Activated CD4-positive, alpha-beta memory T cell treated with anti-CD3 and anti-CD28 coated beads for 36 hours (primary cell): ENCODE data around the gene POLR2E. TPM values are rescaled to one million over a fixed set of nuclear protein-coding genes. Genes with fewer than 3 reads are reported as not detected.
"Not testable (repeated sequence)": the region's sequence is repeated elsewhere in the genome, so short reads cannot be mapped to it uniquely, and the experiment has no call there.

Experiments
- CTCF ChIA-PET: fragments of 350-600 bp; sonication (Branson Sonifier 250); formaldehyde crosslinking; loops from one replicate; lab custom pipeline; 2021; ENCODE audit warnings: antibody characterized with exemption, inconsistent platforms; lab: Charles Lee
- POLR2A ChIA-PET: fragments of 350-600 bp; sonication (Branson Sonifier 250); formaldehyde crosslinking; loops from one replicate; lab custom pipeline; 2021; ENCODE audit warnings: antibody characterized with exemption; lab: Charles Lee
- DNase-seq: peaks from one replicate; pipeline ENCODE4 v3.0.0-alpha.2; 2020
- H3K27ac Mint-ChIP-seq: one replicate; pipeline ENCODE4 v1.8.0; 2021; ENCODE audit warnings: mixed read lengths
- H3K27me3 Mint-ChIP-seq: one replicate; pipeline ENCODE4 v1.8.0; 2021; ENCODE audit warnings: mixed read lengths
- H3K36me3 Mint-ChIP-seq: one replicate; pipeline ENCODE4 v1.8.0; 2021; ENCODE audit warnings: mixed read lengths
- H3K4me1 Mint-ChIP-seq: one replicate; pipeline ENCODE4 v1.8.0; 2021; ENCODE audit warnings: low read depth, mixed read lengths
- H3K4me3 Mint-ChIP-seq: one replicate; pipeline ENCODE4 v1.8.0; 2021; ENCODE audit warnings: mild to moderate bottlenecking, mixed read lengths
- H3K9me3 Mint-ChIP-seq: one replicate; pipeline ENCODE4 v1.8.0; 2021; ENCODE audit warnings: mixed read lengths
- intact Hi-C: fragments of 100-400 bp; cut with micrococcal nuclease; formaldehyde crosslinking; loops from one replicate; pipeline ENCODE4 v1.15.1; 2023
- total RNA-seq, 2 experiments: library from RNA; stranded (reverse); gene quantifications; one replicate each; pipeline ENCODE4 v1.2.3, GENCODE V29; 2021

POLR2E gene
- total RNA-seq, 2 experiments from 2014 or later: 204 to 207 TPM

DNA sequence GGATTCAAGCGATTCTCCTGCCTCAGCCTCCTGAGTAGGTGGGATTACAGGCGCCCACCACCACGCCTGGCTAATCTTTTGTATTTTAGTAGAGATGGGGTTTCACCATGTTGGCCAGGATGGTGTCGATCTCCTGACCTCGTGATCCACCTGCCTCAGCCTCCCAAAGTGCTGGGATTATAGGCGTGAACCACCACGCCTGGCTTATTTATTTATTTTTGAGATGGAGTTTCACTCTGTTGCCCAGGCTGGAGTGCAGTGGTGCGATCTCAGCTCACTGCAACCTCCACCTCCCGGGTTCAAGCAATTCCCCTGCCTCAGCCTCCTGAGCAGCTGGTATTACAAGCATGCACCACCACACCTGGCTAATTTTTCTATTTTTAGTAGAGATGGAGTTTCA is 19.6 kb upstream of the POLR2E start:
- intact Hi-C loops, H3K27me3 Mint-ChIP-seq, POLR2A ChIA-PET, H3K27ac Mint-ChIP-seq, H3K9me3 Mint-ChIP-seq, H3K4me3 Mint-ChIP-seq, H3K4me1 Mint-ChIP-seq, DNase-seq: not testable (repeated sequence)
- H3K36me3 Mint-ChIP-seq: peaks cover 23% of the 10 kb centered on the region
- CTCF ChIA-PET: interaction anchor here (2.0 kb wide), 1 partner anchor 57 kb away, joined by 4 read pairs; no protein-coding TSS in a partner anchor

DNA sequence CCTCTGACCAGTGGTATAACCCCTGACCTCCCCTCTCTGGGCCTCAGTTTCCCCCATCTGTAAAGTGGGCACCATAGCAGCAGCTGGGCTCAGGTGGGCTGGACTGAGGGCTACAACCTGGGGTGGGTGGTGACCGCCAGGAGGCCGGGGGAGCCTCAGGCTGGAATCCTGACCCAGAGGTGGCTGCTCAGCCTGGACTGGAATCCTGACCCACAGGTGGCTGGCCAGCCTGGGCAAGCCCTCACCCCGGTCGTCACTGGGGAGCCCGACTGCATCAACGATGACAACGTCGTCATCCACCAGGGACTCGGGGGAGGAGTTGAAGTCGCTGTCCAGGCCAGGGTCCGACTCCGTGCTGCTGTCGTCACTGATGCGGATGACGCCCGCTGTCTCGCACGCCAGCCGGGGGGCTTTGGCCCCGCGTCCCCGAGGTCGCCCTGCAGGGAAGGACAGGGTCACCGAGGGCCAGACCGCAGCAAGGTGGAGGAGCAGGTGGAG is 18.9 kb upstream of the POLR2E start:
- H3K27ac Mint-ChIP-seq: no peak overlapping the region
- H3K36me3 Mint-ChIP-seq: peaks cover 23% of the 10 kb centered on the region
- H3K4me1 Mint-ChIP-seq: peaks cover 2% of the 10 kb centered on the region
- no peak for DNase-seq
- ChIA-PET POLR2A (interaction anchor here (1.0 to 2.0 kb wide), 4 partner anchors 17 to 124 kb away, joined by 3 to 7 read pairs (median 3); no protein-coding TSS in a partner anchor), CTCF (interaction anchor here (0.5 to 2.6 kb wide), 25 partner anchors 10 to 160 kb away, joined by 3 to 20 read pairs (median 4); partner anchors contain the start of gene GPX4)
- no peaks in the 10 kb centered on the region for H3K27me3 Mint-ChIP-seq
- intact Hi-C loops: no loop called here
- H3K4me3 Mint-ChIP-seq: no peak overlapping the region
- H3K9me3 Mint-ChIP-seq: no peaks in the 10 kb centered on the region

DNA sequence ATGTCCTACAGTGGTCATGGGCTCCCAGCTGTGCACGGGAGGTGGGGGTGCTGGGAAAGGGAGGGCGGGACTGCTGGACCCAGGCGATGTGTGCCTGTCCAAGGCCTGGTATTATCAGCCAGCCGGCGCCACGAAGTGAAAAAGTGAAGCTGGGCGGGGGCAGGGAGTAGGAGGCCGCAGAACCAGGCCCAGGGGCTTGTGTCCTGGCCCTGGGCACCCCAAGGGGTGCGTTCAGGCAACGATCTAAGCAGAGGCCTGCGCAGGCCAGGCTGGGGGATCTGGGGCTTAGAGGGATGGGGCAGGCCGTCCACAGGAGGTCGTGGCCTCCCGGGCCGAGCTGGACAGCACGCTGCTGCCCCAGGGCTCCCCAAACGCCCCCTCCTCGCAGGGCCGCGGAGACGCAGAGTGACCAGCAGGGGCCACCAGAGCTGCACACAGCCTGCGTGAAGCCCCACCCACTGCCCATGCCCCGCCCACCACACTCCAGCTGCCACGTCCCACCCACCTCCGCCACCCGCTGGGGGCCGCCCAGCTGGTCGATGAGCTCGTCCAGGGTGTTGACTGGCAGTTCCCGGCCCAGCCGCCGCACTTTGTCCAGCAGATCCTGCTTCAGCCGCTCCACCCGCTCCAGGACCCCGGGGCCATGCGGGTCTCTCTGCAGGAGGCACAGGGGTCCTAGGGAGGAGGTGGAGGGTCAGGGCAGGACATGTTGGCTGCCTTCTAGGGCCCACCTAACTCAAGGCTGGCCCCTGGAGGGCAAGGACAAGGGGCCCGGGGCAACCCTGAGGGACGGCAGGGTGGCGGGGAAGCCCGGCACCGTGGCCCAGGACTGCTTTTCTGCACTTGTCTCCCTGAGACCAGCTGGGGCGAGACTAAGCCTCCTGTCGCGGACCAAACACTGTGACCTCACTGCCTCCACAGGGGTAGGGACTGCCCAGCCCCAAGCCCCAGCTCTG is 18.1 kb upstream of the POLR2E start:
- CTCF ChIA-PET: interaction anchor here (0.5 to 2.6 kb wide), 27 partner anchors 9 to 162 kb away, joined by 3 to 20 read pairs (median 3); partner anchors contain the start of genes FAM174C and GPX4
- DNase-seq: peak; percentile 89
- Mint-ChIP-seq H3K4me1 (peaks cover 2% of the 10 kb centered on the region), H3K36me3 (peaks cover 17% of the 10 kb centered on the region), H3K9me3 (no peaks in the 10 kb centered on the region), H3K27me3 (no peaks in the 10 kb centered on the region), H3K4me3 (no peak overlapping the region), H3K27ac (no peak overlapping the region)
- POLR2A ChIA-PET: interaction anchor here (1.0 to 2.0 kb wide), 5 partner anchors 10 to 125 kb away, joined by 3 to 7 read pairs (median 3); no protein-coding TSS in a partner anchor
- intact Hi-C loops: no loop called here

DNA sequence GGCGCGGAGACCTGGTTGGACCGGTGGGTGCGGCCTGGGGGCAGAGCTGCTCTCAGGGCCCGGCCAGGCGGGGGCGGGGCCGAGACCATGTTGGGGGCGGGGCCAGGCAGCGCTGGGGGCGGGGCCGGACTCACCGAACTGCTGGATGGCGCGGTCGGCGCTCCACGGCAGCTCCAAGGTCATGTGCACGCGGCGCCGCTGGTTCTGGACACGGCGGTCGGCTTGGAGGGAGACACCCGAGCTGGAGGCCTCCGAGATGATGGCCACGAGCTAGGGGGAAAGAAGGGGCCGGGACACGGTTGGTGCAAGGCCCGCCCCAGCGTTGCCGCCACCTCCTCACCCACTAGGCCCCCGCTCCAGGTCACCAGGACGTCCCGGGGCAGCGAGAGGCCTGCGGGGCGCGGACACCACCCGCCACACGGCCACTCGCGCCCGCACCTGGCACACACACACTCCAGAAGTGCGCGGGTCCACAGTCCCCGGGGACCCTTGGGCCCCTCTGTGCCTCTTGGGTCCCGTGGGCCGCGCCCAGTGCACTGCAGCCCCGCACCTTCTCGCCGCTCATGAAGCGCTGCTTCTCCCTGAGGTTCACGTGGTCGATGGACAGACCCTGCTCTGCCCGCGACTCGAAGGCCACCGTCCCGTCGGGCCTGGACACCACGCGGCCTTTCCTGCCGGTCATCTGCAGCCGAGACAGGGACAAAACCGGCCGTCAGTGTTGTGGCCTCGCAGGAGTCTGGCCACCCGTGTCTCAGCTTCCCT is 17.3 kb upstream of the POLR2E start:
- intact Hi-C loops: no loop called here
- H3K36me3 Mint-ChIP-seq: peaks cover 14% of the 10 kb centered on the region
- CTCF ChIA-PET: interaction anchor here (0.6 to 2.6 kb wide), 15 partner anchors 8 to 163 kb away, joined by 3 to 20 read pairs (median 5); partner anchors contain the start of genes FAM174C and GPX4
- H3K27me3 Mint-ChIP-seq: no peaks in the 10 kb centered on the region
- peaks cover 2% of the 10 kb centered on the region for H3K4me1 Mint-ChIP-seq
- no peak overlapping the region for H3K4me3 Mint-ChIP-seq
- H3K27ac Mint-ChIP-seq: no peak overlapping the region
- no peak for DNase-seq
- POLR2A ChIA-PET: interaction anchor here (1.4 to 2.0 kb wide), 3 partner anchors 11 to 126 kb away, joined by 3 to 7 read pairs (median 4); no protein-coding TSS in a partner anchor
- no peaks in the 10 kb centered on the region for H3K9me3 Mint-ChIP-seq

DNA sequence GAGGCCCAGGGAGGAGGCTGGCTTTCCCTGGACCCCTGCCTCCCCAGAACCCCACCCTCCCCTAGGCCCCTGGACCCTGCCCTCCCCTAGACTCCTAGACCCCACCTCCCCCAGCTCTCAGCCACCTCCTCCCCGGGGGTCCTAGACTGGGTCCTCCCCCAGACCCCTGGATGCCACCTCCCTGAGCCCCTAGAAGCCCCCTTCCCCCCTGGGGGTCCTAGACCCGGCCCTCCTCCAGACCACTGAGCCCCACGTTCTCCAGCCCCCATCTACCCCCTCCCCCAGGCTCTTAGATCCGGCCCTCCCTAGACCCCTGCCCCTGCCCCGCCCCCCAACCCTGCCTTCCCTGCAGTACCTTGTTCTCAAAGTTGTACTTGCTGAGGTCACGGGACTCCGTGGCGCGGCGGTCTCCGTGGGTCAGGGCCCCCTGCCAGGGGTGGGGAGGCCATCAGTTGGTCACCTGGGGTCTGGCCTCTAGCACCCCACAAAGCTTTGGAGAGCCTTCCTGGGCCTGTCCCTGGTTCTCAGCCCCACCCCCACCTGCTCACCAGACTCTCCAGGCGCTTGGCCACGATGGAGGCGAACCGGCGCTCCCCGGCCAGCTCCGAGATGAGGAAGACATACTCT is 16.6 kb upstream of the POLR2E start:
- Mint-ChIP-seq H3K27me3 (no peaks in the 10 kb centered on the region), H3K4me3 (no peak overlapping the region), H3K4me1 (peaks cover 4% of the 10 kb centered on the region), H3K27ac (no peak overlapping the region), H3K9me3 (no peaks in the 10 kb centered on the region), H3K36me3 (peaks cover 15% of the 10 kb centered on the region)
- ChIA-PET POLR2A (interaction anchor here (1.4 kb wide), 1 partner anchor 12 kb away, joined by 4 read pairs; no protein-coding TSS in a partner anchor), CTCF (interaction anchor here (2.6 kb wide), 1 partner anchor 80 kb away, joined by 20 read pairs; no protein-coding TSS in a partner anchor)
- DNase-seq: no peak
- intact Hi-C loops: no loop called here

DNA sequence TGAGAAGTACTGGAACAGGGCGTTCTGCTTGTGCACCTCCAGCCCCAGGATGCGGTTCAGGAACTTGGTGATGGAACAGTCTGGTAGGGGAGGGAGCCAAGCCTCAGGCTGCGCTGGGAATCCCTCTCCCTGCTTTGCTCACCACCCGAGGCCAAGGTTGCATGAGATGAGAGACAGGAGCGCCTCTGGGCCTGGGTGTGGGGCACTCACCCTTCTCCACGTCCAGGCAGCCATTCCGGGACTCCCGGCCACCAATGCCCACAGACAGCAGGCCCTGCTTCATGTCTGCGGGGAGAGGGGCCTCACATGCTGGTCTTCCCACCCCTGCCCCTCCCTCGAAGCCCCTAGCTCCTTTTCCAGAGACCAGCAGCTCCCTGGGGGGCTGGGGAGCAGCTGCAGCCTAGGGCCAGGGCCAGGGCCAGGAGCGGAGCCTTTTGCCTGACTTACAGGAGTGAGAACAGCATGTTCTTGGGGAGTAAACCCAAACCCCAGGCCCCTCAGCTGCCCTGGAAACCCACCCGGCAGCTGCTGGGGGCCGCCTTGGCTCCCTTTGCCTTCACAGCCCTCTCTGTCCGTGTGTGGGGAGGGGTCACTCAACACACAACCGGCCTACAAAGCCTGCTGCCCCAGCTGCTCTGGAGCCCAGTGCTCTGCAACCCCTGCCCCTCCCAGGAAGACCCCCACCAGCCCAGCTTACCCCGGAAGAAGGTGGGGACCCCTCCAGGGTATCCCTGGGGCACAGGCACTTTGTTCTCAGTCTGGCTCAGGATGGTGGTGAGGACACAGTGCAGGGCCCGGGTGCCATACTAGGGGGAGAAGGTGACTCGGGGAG is 15.8 kb upstream of the POLR2E start:
- peaks cover 5% of the 10 kb centered on the region for H3K4me1 Mint-ChIP-seq
- POLR2A ChIA-PET: no interaction called here
- no peaks in the 10 kb centered on the region for H3K27me3 Mint-ChIP-seq
- H3K27ac Mint-ChIP-seq: no peak overlapping the region
- CTCF ChIA-PET: interaction anchor here (0.7 kb wide), 1 partner anchor 84 kb away, joined by 3 read pairs; no protein-coding TSS in a partner anchor
- H3K4me3 Mint-ChIP-seq: no peak overlapping the region
- H3K36me3 Mint-ChIP-seq: peaks cover 17% of the 10 kb centered on the region
- intact Hi-C loops: no loop called here
- DNase-seq: no peak
- H3K9me3 Mint-ChIP-seq: no peaks in the 10 kb centered on the region

DNA sequence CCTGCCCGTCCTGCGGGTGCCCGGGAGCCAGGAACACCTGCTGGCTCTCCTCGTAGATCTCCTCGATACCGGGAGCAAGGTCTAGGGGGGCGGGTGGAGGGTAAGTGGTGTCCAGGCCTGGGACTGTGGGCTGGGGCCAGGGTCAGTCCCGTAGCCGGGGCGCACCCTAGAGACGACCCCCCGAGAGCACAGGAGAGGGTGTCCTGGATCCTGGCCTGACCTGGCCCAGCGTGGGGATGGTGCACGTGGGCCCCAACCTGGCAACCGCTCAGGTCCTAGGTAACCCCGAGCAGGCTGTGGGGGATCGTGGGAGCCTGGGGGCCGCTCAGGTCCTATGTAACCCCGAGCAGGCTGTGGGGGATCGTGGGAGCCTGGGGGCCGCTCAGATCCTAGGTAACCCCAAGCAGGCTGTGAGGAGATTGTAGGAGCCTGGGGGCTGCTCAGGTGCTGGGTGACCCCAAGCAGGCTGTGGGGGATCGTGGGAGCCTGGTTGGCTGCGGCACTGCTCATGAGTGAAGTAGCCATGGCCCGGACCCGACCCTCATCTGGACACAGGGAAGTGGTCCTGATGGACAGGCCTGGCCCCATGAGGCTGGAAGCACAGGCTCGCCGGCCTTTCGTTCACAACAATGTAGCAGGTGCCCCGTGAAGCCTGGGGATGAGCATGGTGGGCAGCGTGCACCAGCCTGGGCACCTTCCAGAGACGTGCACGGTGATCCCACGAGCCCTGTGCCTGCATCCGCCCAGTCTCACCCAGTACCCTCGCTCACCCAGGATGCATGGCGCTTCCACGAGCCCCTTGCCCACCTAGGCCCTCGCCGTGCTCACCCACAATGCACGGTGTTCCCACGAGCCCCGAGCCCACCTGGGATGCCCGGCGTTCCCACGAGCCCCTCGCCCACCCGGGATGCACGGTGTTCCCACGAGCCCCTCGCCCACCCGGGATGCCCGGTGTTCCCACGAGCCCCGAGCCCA is 14.8 kb upstream of the POLR2E start:
- CTCF ChIA-PET: no interaction called here
- POLR2A ChIA-PET: no interaction called here

DNA sequence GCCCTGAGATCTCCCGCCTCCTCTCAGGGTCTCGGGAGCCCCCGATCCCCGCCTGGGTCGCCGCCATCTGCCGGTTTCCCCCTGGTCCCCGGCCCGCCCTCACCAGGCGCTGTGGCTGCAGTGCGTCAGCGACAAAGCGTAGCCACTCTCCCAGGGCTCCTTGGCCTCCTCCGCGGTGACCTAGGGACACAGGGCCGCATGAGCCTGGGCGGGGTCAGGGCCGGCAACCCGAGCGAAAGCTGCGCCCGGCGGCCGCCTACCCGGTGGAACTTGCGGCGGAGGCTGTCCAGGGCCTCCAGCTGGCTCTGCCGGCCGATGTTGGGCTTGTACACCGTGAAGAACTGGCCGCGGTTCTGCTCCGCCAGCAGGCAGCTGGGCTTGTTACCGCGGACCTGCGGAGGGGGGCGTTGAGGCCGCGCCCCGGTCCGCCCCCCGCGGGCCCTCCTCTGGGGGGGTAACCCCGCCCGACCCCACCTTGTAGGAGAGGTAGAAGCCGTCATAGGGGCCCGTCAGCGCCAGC is 13.9 kb upstream of the POLR2E start:
- no peak overlapping the region for H3K4me3 Mint-ChIP-seq
- CTCF ChIA-PET: no interaction called here
- H3K9me3 Mint-ChIP-seq: no peaks in the 10 kb centered on the region

More for the DNA sequence above, 14.8 kb upstream of the POLR2E start:
- Mint-ChIP-seq H3K9me3 (no peaks in the 10 kb centered on the region), H3K4me3 (no peak overlapping the region), H3K27me3 (no peaks in the 10 kb centered on the region), H3K27ac (no peak overlapping the region), H3K36me3 (peaks cover 17% of the 10 kb centered on the region), H3K4me1 (peaks cover 11% of the 10 kb centered on the region)
- intact Hi-C loops: loop anchor here (10.0 kb wide), 1 partner anchor 185 kb away; the partner anchor contains the start of gene ARID3A
- no peak for DNase-seq

DNA sequence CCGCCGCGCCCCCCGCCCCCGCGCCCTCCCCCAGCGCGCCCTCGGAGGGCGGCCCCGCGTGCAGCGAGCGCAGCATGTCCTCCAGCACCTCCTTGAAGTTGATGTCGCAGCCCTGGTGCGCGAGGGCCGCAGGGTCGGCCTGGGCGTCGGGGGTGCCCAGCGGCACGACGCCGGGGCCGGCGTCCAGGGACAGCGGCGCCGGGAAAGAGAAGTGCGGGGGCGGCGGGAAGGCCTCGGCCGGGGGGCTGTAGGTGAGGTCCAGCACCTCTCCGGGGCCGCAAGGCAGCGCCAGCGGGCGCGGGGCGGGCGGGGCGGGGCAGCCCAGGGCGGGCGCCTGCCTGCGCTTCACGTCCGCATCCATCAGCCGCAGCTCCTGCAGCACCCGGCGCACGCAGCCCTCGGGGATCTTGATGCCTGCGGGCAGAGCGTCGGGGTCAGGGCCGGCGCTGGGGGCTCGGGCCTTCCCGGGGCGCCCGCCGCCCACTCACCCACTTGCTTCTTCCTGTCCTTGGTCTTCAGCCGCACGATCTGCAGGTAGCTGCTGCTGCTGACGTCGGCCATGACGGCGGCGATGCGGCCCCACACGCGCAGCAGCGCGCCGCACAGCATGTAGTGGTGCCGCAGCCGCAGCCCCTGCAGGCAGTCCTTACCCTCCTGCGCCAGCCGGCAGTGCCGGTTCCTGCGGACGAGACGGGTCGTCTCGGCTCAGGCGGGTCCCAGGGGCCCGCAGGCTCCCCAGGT is 13.3 kb upstream of the POLR2E start:
- CTCF ChIA-PET: no interaction called here
- DNase-seq: no peak
- intact Hi-C loops: loop anchor here (10.0 kb wide), 1 partner anchor 184 kb away; the partner anchor contains the start of gene ARID3A
- H3K4me3 Mint-ChIP-seq: no peak overlapping the region
- peaks cover 12% of the 10 kb centered on the region for H3K4me1 Mint-ChIP-seq
- H3K27ac Mint-ChIP-seq: no peak overlapping the region
- no peaks in the 10 kb centered on the region for H3K9me3 Mint-ChIP-seq
- POLR2A ChIA-PET: interaction anchor here (0.8 kb wide), 1 partner anchor 26 kb away, joined by 3 read pairs; no protein-coding TSS in a partner anchor
- H3K27me3 Mint-ChIP-seq: no peaks in the 10 kb centered on the region
- peaks cover 16% of the 10 kb centered on the region for H3K36me3 Mint-ChIP-seq

More for the DNA sequence above, 13.9 kb upstream of the POLR2E start:
- POLR2A ChIA-PET: no interaction called here
- Mint-ChIP-seq H3K27ac (no peak overlapping the region), H3K36me3 (peaks cover 17% of the 10 kb centered on the region), H3K27me3 (no peaks in the 10 kb centered on the region), H3K4me1 (peaks cover 11% of the 10 kb centered on the region)
- no peak for DNase-seq
- intact Hi-C loops: loop anchor here (10.0 kb wide), 1 partner anchor 184 kb away; the partner anchor contains the start of gene ARID3A
